Measurements from ENCODE around the gene RAB3IL1. TPM values are rescaled to one million over a fixed set of nuclear protein-coding genes. Genes with fewer than 3 reads are reported as not detected.
"Not testable (repeated sequence)": the region's sequence is repeated elsewhere in the genome, so short reads cannot be mapped to it uniquely, and the experiment has no call there.

Gene RAB3IL1
- polyA plus RNA-seq, 12 donors = 18.2 to 32.1 (median 23.6) TPM; not detected in 1

DNA sequence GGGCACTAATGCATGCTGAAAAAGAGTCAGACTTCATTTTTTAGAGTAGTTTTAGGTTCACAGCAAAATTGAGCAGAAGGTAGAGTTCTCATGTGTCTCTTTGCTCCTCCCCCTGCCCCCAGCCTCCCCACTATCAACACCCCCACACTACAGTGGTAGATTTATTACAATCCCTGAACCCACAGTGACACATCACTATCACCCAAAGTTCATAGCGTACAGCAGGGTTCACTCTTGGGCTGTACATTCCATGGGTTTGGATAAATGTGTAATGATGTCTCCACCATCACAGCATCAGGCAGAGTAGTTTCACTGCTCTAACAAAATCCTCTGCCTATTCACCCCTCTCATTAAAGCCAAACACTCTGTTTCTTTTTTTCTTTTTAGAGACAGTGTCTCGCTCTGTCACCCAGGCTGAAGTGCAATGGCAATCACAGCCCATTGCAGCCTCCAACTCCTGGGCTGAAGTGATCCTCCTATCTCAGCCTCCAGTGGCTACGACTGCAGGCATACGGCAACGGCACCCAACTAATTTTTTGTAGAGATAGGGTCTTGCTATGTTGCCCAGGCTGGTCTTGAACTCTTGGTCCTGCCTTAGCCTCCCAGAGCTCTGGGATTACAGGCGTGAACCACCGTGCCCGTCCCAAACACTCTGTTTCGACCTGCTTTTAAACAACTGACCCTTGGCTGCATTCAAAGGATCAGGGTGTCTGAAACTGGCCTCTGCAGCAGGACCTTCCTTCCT lies 36.9 kb upstream of the RAB3IL1 start:
- no peak for DNase-seq

DNA sequence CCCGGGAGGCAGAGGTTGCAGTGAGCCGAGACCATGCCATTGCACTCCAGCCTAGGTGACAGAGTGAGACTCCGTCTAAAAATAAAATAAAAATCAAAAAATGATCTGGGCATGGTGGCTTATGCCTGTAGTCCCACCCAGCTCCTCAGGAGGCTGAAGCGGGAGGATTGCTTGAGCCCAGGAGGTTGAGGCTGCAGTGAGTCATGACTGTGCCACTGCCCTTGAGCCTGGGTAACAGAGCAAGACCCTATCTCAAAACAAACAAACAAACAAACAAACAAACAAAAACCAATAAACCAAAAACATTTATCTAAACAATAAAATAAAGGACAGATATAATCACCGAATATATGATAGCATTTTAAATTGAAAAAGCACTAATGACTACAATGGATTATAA lies 36.3 kb upstream of the RAB3IL1 start:
- not testable (repeated sequence) for DNase-seq

DNA sequence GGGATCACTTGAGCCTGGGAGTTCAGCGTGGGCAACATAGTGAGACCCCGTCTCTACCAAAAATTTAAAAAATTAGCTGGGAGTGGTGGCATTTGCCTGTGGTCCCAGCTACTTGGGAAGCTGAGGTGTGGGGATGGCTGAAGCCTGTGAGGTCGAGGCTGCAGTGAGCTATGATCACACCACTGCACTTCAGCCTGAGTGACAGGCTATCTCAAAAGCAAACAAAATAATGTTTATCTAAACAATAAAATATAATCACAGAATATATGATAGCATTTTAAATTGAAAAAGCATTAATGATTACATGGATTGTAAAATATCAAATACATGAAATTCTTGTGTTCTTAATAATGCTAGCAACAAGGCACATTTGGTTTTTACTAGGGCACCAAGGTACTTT lies 35.5 kb upstream of the RAB3IL1 start:
- DNase-seq = no peak

DNA sequence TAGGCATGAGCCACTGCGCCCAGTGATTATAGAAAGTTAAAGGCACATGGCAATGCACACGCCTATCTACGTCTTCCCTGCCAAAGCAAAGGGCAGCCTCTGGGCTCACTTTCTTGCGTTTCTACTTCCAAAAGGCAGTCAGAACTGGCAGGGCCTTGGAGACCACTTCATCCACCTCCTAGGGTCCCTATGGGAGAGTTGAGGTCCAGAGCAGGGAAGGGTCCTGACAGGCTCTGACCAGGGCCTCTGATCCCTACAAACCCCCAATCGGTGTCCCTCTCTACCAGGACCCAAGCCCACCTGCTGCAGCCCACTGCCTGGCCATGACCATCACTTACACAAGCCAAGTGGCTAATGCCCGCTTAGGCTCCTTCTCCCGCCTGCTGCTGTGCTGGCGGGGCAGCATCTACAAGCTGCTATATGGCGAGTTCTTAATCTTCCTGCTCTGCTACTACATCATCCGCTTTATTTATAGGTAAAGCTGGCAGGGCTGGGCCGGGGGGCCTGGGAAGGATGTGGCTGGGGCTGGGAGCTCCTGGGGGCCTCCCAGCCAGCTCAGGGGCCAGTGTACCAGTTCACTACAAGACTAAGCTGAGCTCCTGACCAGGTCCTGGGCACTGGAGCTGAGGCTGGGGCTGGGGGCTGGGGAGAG lies 34.2 kb upstream of the RAB3IL1 start:
- no peak for DNase-seq

DNA sequence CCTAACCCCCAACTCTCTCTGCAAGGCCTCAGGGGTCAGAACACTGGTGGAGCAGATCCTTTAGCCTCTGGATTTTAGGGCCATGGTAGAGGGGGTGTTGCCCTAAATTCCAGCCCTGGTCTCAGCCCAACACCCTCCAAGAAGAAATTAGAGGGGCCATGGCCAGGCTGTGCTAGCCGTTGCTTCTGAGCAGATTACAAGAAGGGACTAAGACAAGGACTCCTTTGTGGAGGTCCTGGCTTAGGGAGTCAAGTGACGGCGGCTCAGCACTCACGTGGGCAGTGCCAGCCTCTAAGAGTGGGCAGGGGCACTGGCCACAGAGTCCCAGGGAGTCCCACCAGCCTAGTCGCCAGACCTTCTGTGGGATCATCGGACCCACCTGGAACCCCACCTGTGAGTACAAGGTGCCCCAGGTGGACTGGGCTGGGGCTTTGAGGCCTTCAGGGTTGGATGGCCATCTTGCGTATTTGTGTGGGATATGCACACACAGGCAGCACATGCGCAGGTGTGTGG lies 32.7 kb upstream of the RAB3IL1 start, which contains the start of gene BEST1:
BEST1 (plus strand) TSS at position 317 of the 513 bp plus-strand sequence. CDS start 1,456 bp downstream, outside the sequence.
- DNase-seq = no peak

DNA sequence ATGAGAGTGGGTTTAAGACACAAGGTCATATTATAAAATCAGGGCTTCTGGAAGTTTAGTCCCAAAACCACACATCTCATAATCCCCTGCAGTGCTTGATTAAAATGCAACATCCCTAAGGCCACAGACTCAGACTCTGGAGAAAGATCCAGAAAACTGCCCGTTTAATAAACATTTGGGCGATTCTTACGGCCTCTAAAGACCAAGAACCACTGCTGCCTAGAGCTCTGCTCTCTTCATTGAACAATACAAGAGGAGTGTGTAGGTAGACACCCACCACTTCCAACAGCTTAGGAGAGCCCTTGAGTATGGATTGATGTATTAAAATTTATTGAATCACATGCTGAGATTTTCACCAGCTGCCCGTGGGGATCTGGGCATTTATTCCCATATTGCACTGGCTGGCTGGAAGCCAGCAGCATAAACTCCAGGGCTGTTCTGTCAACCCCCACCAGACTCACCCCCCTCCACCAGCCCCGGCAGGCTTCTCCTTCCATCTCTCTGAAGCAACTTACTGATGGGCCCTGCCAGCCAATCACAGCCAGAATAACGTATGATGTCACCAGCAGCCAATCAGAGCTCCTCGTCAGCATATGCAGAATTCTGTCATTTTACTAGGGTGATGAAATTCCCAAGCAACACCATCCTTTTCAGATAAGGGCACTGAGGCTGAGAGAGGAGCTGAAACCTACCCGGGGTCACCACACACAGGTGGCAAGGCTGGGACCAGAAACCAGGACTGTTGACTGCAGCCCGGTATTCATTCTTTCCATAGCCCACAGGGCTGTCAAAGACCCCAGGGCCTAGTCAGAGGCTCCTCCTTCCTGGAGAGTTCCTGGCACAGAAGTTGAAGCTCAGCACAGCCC lies 32.0 kb upstream of the RAB3IL1 start:
- peak; percentile 80 for DNase-seq

DNA sequence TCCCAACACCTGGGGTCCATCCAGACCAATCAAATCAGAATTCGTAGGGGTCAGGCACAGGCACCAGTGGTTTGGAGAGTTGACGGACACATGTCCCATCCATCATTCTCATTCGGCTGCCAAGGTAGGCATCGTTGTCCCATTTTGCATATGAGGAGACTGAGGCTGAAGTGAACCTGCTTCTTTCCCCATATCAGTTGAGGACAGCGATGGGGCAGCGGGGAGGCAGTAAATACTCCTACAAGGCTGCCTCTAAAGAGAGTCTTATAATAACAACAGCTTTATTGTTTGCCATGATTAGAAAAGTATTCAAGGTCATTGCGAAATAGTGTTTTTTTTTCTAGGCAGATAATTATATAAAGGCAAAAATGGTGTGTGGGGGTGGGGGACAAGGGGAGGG lies 31.1 kb upstream of the RAB3IL1 start:
- DNase-seq = no peak

DNA sequence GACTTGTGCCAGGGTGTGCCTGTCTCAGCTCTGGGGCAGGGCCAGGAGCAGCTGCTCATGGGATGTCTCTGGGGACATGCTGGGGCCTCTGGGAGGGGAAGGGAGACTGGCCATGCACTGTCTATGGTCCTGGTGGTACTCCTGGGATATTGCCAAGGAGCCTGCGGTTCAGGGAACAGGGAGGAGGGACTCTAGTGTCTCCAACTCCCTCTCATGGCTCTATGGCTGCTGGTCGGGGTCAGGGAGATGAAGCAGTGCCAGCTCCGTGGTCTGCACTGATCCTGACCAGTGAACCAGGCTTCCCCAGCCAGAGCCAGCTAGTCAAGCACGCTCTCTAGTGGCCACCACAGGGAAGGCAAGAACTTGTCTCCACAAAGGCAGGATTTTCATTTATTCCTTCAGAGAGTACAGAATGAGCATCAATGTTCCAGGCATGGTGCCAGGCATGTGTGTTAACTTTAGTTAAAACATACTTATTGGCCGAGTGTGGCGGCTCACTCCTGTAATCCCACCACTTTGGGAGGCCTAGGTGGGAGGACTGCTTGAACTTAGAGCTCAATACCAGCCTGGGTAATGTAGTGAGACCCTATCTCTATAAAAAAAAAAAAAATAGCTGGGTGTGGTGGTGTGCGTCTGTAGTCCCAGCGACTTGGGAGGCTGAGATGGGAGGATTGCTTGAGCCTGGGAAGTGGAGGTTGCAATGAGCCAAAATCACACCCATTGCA lies 30.3 kb upstream of the RAB3IL1 start:
- DNase-seq = peak; percentile 95

DNA sequence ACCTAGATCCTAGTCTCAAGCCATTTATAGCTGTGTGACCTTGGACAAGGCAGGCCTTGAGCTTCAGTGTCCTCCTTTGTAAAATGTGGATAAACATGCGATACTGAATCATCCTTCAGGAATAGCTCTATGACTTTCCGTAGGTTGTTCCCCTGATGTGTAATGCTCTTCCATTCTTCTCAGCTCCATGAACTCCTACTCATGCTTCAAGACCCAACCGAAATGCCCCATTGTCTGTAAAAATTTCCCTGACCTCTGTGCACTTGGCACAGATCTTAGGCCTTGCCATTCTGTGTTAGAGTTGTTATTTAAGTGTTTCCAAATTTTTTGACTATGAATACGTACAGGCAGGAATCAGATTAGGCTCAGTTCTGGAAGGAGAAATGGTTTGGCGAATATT lies 29.5 kb upstream of the RAB3IL1 start:
- DNase-seq = no peak

DNA sequence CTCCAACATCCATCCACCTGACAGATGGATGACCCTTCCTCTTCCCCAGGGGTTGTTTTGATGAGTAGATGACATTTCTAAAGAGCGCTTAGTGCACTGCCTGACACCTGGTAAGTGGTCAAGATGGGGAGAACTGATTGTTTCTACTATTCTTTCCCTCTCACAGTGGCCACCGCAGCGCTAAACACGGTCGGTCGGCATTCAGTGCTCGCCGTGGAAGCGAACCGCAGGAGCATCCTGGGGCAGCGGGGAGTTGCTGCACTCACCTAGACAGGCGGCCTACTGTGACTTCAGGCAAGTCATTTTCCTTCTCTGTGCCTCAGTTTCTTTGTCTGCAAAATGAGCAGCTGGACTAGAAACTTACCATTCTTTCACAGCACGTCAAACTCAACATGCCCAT lies 27.8 kb upstream of the RAB3IL1 start:
- DNase-seq = no peak

DNA sequence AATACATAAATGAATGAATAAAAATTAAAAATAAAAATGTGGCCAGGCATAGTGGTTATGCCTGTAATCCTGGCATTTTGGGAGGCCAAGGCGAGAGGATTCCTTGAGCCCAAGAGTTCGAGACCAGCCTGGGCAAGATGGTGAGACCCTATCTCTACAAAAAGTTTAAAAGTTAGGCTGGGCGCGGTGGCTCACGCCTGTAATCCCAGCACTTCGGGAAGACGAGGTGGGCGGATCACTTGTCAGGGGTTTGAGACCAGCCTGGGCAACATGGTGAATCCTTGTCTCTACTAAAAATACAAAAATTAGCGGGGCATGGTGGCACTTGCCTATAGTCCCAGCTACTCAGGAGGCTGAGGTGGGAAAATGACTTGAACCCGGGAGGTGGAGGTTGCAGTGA lies 23.1 kb upstream of the RAB3IL1 start:
- no peak for DNase-seq

DNA sequence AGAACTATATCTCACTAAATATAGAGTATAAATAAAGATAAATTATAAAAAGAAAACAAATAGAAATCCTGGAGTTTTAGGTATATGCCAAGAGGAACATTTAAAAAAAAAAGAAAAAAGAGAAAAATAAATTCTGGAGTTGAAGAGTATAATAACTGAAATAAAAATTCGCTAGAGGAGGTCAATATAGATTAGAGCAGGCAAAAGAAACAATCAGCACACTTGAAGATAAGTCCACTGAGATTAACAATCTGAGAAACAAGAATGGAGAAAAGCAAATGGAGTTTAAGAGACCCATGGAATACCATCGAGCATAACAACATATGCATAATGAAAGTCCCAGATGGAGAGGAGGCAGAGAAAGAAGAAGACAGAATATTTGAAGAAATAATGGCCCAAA lies 18.5 kb upstream of the RAB3IL1 start:
- no peak for DNase-seq

DNA sequence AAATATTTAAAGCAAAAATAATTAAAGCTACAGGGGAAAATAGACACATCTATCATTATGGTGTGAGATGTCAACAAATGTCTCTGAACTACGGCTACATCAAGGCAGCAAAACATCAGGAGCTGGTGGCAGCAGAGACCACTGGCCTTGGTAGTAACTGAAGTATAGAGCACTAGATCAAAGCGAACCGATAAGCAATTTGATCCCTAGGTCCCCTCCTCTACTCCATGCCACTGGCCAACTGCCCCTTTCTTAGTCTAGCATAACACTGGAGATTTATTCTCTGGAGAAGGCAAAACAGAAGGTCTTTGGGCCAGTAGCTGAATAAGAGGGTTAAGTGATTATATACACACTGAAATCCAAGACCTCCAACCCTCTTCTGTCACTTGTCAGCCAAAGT lies 13.6 kb upstream of the RAB3IL1 start:
- DNase-seq = no peak

DNA sequence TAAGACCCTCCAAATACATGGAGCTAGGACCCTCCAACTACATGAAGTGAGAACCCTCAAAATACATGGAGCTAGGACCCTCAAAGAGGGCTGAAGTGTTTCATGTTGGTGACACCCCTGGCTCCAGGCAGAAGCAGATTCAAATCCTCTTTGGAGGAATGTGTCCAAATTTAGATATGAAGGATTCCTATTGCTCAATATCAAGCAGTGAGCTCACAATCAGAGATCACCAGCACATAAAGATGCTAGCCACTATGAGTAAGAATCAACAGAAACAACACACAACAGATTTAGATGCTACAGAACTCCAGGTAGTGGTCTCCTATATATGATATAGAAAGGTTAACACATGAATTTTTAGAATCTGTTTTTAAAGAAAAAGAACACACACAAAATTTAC lies 11.2 kb upstream of the RAB3IL1 start:
- DNase-seq = no peak

DNA sequence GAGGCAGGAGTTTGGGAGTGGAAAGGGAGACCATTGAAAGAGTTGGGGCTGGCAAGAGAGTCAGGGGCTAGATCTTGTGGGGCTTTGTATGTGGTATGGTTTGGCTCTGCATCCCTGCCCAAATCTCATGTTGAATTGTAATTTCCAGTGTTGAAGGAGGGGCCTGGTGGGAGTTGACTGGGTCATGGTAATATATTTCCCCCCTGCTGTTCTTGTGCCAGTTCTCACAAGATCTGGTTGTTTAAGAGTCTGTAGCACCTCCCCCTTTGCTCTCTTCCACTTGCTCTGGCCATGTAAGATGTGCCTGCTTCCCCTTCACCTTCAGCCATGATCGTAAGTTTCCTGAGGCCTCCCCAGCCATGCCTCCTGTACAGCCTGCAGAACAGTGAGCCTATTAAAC lies 10.1 kb upstream of the RAB3IL1 start:
- no peak for DNase-seq

DNA sequence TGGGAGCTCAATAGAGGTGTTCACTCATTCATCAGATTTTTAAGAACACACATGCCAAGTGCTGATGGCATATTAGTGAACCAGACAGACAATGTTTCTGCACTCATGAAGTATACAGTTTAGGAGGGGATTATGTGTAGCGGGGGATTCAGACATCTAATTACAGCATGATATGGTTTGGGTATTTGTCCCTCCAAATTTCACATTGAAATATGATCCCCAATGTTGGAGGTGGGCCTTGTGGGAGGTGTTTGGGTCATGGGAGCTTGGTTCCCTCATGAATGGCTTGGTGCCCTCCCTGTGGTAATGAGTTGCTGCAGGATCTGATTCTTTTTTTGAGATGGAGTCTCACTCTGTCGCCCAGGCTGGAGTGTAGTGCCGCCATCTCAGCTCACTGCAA lies 8.9 kb upstream of the RAB3IL1 start:
- DNase-seq = no peak

DNA sequence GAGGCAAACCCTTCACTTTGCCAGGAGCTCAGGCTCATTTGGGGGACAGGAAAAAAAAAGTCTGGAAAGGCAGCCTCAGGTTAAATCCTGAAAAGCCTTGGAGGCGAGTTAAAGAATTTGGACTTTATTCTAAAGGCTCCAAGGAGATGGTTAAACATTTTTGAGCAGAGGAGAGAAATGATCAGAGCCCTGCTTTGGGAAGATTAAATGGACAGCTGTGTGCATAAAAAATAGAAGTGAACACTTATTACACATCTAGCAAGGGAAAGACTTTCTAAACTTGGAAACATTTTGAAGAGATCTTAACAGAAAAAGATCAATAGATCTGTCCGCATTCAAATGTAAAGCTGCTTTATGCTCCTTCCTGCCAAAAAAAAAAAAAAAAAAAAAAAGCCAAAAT lies 8.4 kb upstream of the RAB3IL1 start:
- no peak for DNase-seq

DNA sequence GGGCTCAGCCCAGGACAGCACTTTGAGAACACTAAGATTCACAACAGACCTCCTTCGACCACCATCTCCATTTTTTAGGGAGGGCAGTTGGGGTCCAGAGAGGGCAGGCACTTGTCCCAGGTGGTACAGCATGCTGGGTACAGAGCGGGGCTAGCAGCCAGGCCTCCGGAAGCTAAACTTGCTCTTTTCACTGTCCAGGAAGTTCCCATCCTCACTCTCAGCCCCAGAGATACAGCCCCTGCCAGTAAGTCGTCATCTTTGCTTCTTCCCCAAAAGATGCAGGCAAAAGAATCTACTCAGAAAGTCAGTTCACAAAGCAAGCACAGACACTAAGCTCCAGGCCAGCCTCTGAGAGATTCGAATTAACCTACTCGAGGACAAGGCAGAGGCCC lies 6.7 kb upstream of the RAB3IL1 start:
- peak; percentile 70 for DNase-seq

DNA sequence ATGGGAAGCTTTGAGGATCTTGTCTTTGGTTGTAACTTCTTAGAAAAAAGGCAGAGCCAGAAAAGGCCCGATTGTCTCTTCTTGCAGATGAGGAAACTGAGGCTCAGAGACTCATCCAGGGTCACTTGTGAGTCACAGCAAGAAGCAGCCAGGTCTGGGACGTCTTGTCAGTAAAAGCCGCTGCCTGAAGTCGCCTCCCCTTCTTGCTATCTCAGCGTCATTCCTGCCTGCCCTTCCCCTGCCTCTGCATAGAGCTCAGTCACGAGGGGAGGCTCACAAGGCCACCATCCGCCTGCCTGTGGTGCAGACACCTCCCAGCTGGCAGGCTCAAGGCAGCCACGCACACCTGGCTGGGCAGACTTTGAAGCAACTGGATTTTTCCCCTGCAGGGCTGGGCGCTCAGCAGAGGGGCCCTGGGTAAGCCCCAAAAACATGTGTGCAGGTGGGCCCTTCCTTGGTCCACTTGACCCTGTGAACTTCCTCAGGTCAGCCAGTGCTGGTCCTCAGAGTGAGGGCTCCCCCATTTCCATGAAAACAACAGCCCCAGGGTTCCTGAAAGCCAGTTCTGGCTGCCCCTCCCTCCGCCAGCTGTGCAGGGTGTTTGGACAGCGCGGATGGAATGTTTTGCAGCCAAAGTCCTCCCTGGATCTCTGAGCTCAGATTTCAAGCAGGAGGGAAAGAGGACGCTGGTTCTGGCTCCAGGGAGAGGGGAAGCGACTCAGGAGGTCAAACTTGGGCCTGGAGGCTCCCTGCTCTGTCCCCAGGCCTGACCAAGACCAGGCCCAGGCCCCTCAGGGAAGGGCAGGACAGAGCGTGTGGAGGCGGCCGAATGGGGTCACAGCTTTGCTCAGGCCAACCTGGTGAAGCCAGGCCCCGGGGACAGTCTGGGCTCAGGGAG lies 6.0 kb upstream of the RAB3IL1 start:
- DNase-seq = peak; percentile 95

DNA sequence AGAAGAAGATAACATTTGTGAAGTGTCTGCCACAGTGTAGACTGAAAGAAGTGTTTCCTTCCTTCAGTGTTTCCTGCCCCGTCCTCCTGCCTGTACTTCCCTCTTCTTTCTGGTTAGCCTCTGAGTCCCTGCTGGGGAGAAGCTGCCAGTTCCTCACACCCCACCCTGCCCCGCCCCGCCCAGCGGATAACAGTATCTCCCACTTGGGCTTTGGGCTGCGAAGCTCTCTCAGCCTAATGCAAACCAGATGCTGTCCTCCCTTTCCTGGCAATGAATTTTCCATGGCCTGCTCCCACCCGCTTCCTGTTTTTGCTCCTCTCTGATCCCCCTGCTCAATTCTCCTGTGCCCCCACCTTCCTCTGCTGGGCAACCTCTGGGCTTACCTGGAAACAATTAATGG lies 5.2 kb upstream of the RAB3IL1 start:
- DNase-seq = peak; percentile 94

DNA sequence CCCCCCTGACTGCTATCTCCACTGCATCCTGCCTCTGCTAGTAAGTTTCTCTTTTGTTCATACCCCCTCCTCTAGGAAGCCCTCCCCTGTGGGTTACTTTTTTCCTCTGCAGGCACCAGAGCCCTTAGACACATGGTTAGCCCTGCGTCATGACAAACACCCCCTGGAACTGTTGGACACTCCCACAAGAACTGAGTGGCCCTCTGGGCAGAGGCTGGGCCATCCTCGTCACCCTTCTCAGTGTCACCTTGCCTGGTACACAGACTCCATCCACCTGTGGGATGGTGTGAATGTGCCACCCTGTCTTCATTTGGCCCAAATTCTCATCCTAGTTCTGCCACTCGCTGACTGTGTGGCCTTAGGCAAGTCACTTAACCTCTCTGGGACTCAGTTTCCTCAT lies 4.1 kb upstream of the RAB3IL1 start:
- DNase-seq = no peak
